K562 (cell line): Measurements from ENCODE around the gene SANBR.

Experiments
- GATAD2B ChIP-seq: fragments of 450-650 bp; IDR thresholded peaks from 2 replicates; pipeline ENCODE4 v1.6.1; 2017; ENCODE audit warnings: mild to moderate bottlenecking, borderline replicate concordance
- RAD21 ChIP-seq, 2 experiments: fragments of 250-450 bp in 1 of 2; fragments of 450-650 bp in 1 of 2; sonication (Bioruptor Pico) in 1 of 2; formaldehyde crosslinking in 1 of 2; IDR thresholded peaks in 1 of 2; conservative IDR thresholded peaks in 1 of 2; 2 replicates each; pipeline versions ENCODE4 v1.4.0 to v1.8.0; 2020 to 2022; ENCODE audit warnings: mild to moderate bottlenecking in 2 of 2, moderate library complexity in 1 of 2
- ZNF124 ChIP-seq: sonication (generic); formaldehyde crosslinking; IDR thresholded peaks from 2 replicates; pipeline ENCODE4 v1.8.1; 2022; ENCODE audit warnings: missing genetic modification reagents

DNA sequence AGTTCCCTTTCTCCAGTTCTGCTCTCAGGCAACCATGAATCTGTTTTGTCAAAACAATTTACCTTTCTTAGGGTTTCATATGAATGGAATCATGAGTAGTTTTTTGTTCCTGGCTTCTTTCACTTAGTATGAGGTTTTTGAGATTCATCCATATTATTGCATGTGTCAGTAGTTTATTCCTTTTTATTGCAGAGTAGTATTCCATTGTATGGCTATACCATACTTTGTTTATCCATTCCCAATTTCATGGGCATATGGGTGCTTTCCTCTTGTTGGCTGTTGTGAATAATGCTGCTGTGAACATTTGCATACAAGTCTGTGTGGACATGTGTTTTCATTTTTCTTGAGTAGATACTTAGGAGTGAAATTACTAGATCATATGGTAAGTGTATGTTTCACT lies 46.0 kb downstream of the SANBR start:
- TF ChIP-seq GATAD2B (no peak), ZNF124 (CRISPR knock-in tag) (no peak), RAD21 (CRISPR knock-in tag; conservative IDR thresholded peaks at IDR 0.05 in 1 of 2, IDR thresholded peaks at IDR 0.05 in 1 of 2) (no peak)
